Measurements from ENCODE around the gene GRIN3A. TPM values are rescaled to one million over a fixed set of nuclear protein-coding genes. Genes with fewer than 3 reads are reported as not detected.
A peak's percentile ranks its signal among the peaks of the same experiment; 100 is the strongest.

The GRIN3A gene
- total RNA-seq, 5 donors from 2014 or later (not counting 1 experiment from before 2014, with no cell fraction given), result 0.08 TPM; not detected in 4

- peaks cover 10% of the 10 kb centered on the region for H3K36me3 Mint-ChIP-seq
- POLR2A ChIA-PET, result interaction anchor here (0.6 to 1.1 kb wide), 2 partner anchors 171 to 1748 kb away, joined by 3 to 6 read pairs; partner anchors contain the start of genes MRPL50 (in 1 of the 2), NR4A3 (in 1 of the 2) and ZNF189 (in 1 of the 2)
- peak overlapping the region; percentile 93 to 94 for H3K27ac Mint-ChIP-seq
- no peaks in the 10 kb centered on the region for H3K9me3 Mint-ChIP-seq
- CTCF ChIA-PET, result interaction anchor here (0.7 to 1.7 kb wide), 5 partner anchors 8 to 72 kb away, joined by 3 to 6 read pairs (median 3); no protein-coding TSS in a partner anchor
- peaks cover 77 to 88% (median 78%) of the 10 kb centered on the region in 3 donors for H3K4me1 Mint-ChIP-seq
- peaks cover 0 to 11% of the 10 kb centered on the region in 2 donors for H3K36me3 ChIP-seq (ENCODE audit: control insufficient read depth in 2 of 2, extremely low read depth in 1 of 2, insufficient read depth in 1 of 2, low read length in 1 of 2)
- H3K27ac ChIP-seq (ENCODE audit: low read length), result peak overlapping the region; percentile 39
- H3K4me3 Mint-ChIP-seq, result peak overlapping the region; percentile 32 to 73 (median 40)
- 46% methylated on average over 2 of the region's 5 CpGs for WGBS (ENCODE audit: insufficient coverage)
- H3K4me1 ChIP-seq (ENCODE audit: control insufficient read depth in 1 of 2, extremely low read depth in 1 of 2, insufficient read depth in 2 of 2, low read length in 2 of 2), result peaks cover 51 to 57% of the 10 kb centered on the region in 2 experiments
- ATAC-seq (replicated peaks in 1 of 4) (peak; percentile 86 to 94 (median 88)), DNase-seq (peak in 21 of 35 experiments; percentile 4 to 73 (median 28))
- no peaks in the 10 kb centered on the region for H3K27me3 Mint-ChIP-seq
- no peaks in the 10 kb centered on the region for H3K9me3 ChIP-seq
- H3K27me3 ChIP-seq (replicated peaks in 1 of 2; ENCODE audit: control insufficient read depth in 2 of 2, extremely low read depth in 1 of 2, insufficient read depth in 2 of 2, low read length in 1 of 2), result no peaks in the 10 kb centered on the region
- no peak overlapping the region for H3K4me3 ChIP-seq (ENCODE audit: control insufficient read depth in 1 of 2, extremely low read depth in 1 of 2, low read length in 1 of 2)
Measured at GRCh38 chr9:101569741-101570501, 168.5 kb downstream of the GRIN3A start.

GRCh38 chr9:101567725-101568350 is 170.6 kb downstream of the GRIN3A start:
- peaks cover 7 to 24% of the 10 kb centered on the region in 2 donors for H3K36me3 ChIP-seq (ENCODE audit: control insufficient read depth in 2 of 2, extremely low read depth in 1 of 2, insufficient read depth in 1 of 2, low read length in 1 of 2)
- no peak overlapping the region for H3K4me3 ChIP-seq (ENCODE audit: control insufficient read depth in 1 of 2, extremely low read depth in 1 of 2, low read length in 1 of 2)
- peaks cover 56 to 67% (median 57%) of the 10 kb centered on the region in 3 donors for H3K4me1 Mint-ChIP-seq
- DNase-seq (no peak), ATAC-seq (replicated peaks in 1 of 4) (no peak)
- no peaks in the 10 kb centered on the region for H3K27me3 Mint-ChIP-seq
- H3K4me1 ChIP-seq (ENCODE audit: control insufficient read depth in 1 of 2, extremely low read depth in 1 of 2, insufficient read depth in 2 of 2, low read length in 2 of 2), result peaks cover 37 to 43% of the 10 kb centered on the region in 2 experiments
- ChIA-PET POLR2A (interaction anchor here in 1 of 2 donors (0.7 kb wide), 1 partner anchor 14 kb away, joined by 3 read pairs; no protein-coding TSS in a partner anchor), CTCF (interaction anchor here (0.8 to 1.0 kb wide), 6 partner anchors 9 to 35 kb away, joined by 4 to 5 read pairs (median 4); no protein-coding TSS in a partner anchor)
- H3K27me3 ChIP-seq (replicated peaks in 1 of 2; ENCODE audit: control insufficient read depth in 2 of 2, extremely low read depth in 1 of 2, insufficient read depth in 2 of 2, low read length in 1 of 2), result no peaks in the 10 kb centered on the region
- peak overlapping the region; percentile 68 to 71 for H3K27ac Mint-ChIP-seq
- no peak overlapping the region for H3K27ac ChIP-seq (ENCODE audit: low read length)
- WGBS (ENCODE audit: insufficient coverage), result 93% methylated on average over 3 of the region's 3 CpGs
- H3K36me3 Mint-ChIP-seq, result peaks cover 24% of the 10 kb centered on the region
- H3K4me3 Mint-ChIP-seq, result peak overlapping the region in 1 of 3 donors; percentile 26
- H3K9me3 Mint-ChIP-seq, result no peaks in the 10 kb centered on the region
- H3K9me3 ChIP-seq, result no peaks in the 10 kb centered on the region

- Histone ChIP-seq H3K27ac (ENCODE audit: low read length) (no peak overlapping the region), H3K9me3 (no peaks in the 10 kb centered on the region), H3K27me3 (replicated peaks in 1 of 2; ENCODE audit: control insufficient read depth in 2 of 2, extremely low read depth in 1 of 2, insufficient read depth in 2 of 2, low read length in 1 of 2) (no peaks in the 10 kb centered on the region), H3K36me3 (ENCODE audit: control insufficient read depth in 2 of 2, extremely low read depth in 1 of 2, insufficient read depth in 1 of 2, low read length in 1 of 2) (peaks cover 7 to 31% of the 10 kb centered on the region in 2 donors), H3K4me1 (ENCODE audit: control insufficient read depth in 1 of 2, extremely low read depth in 1 of 2, insufficient read depth in 2 of 2, low read length in 2 of 2) (peaks cover 30 to 35% of the 10 kb centered on the region in 2 experiments), H3K4me3 (ENCODE audit: control insufficient read depth in 1 of 2, extremely low read depth in 1 of 2, low read length in 1 of 2) (no peak overlapping the region)
- Mint-ChIP-seq H3K27ac (peak overlapping the region; percentile 68 to 71), H3K4me3 (peak overlapping the region in 1 of 3 donors; percentile 26), H3K27me3 (no peaks in the 10 kb centered on the region), H3K9me3 (no peaks in the 10 kb centered on the region), H3K4me1 (peaks cover 50 to 62% (median 55%) of the 10 kb centered on the region in 3 donors), H3K36me3 (peaks cover 31% of the 10 kb centered on the region)
- ChIA-PET POLR2A (no interaction called here), CTCF (interaction anchor here (0.8 to 1.1 kb wide), 6 partner anchors 10 to 35 kb away, joined by 4 to 5 read pairs (median 4); no protein-coding TSS in a partner anchor)
- whole genome bisulfite sequencing (ENCODE audit: insufficient coverage), result 75% methylated on average over 2 of the region's 5 CpGs
- no peak for ATAC-seq (replicated peaks in 1 of 4)
- DNase-seq, result peak in 24 of 35 experiments; percentile 8 to 61 (median 28)
Measured at GRCh38 chr9:101566904-101567724, 171.3 kb downstream of the GRIN3A start.

GRCh38 chr9:101564252-101564651 is 174.2 kb downstream of the GRIN3A start:
- ATAC-seq (replicated peaks in 1 of 4) (no peak), DNase-seq (no peak)
- Mint-ChIP-seq H3K27me3 (no peaks in the 10 kb centered on the region), H3K4me3 (no peak overlapping the region), H3K4me1 (peaks cover 42 to 51% (median 46%) of the 10 kb centered on the region in 3 donors), H3K9me3 (peaks cover 0 to under 1% (median 0%) of the 10 kb centered on the region in 3 donors), H3K27ac (no peak overlapping the region), H3K36me3 (peaks cover 56% of the 10 kb centered on the region)
- Histone ChIP-seq H3K4me3 (ENCODE audit: control insufficient read depth in 1 of 2, extremely low read depth in 1 of 2, low read length in 1 of 2) (no peak overlapping the region), H3K4me1 (ENCODE audit: control insufficient read depth in 1 of 2, extremely low read depth in 1 of 2, insufficient read depth in 2 of 2, low read length in 2 of 2) (peaks cover 6 to 7% of the 10 kb centered on the region in 2 experiments), H3K27me3 (replicated peaks in 1 of 2; ENCODE audit: control insufficient read depth in 2 of 2, extremely low read depth in 1 of 2, insufficient read depth in 2 of 2, low read length in 1 of 2) (no peaks in the 10 kb centered on the region), H3K36me3 (ENCODE audit: control insufficient read depth in 2 of 2, extremely low read depth in 1 of 2, insufficient read depth in 1 of 2, low read length in 1 of 2) (peaks cover 7 to 56% of the 10 kb centered on the region in 2 donors), H3K27ac (ENCODE audit: low read length) (no peak overlapping the region), H3K9me3 (no peaks in the 10 kb centered on the region)
- POLR2A ChIA-PET, result interaction anchor here in 1 of 2 donors (0.6 kb wide), 2 partner anchors 21 to 29 kb away, joined by 8 to 9 read pairs; no protein-coding TSS in a partner anchor
- CTCF ChIA-PET, result interaction anchor here in 1 of 2 donors (1.1 kb wide), 1 partner anchor 9 kb away, joined by 5 read pairs; no protein-coding TSS in a partner anchor

GRCh38 chr9:101562966-101563365 is 175.5 kb downstream of the GRIN3A start:
- H3K36me3 Mint-ChIP-seq, result peaks cover 69% of the 10 kb centered on the region
- ChIA-PET POLR2A (no interaction called here), CTCF (interaction anchor here (0.8 to 1.2 kb wide), 2 partner anchors 18 to 40 kb away, joined by 3 to 4 read pairs; no protein-coding TSS in a partner anchor)
- Histone ChIP-seq H3K4me3 (ENCODE audit: control insufficient read depth in 1 of 2, extremely low read depth in 1 of 2, low read length in 1 of 2) (no peak overlapping the region), H3K27me3 (replicated peaks in 1 of 2; ENCODE audit: control insufficient read depth in 2 of 2, extremely low read depth in 1 of 2, insufficient read depth in 2 of 2, low read length in 1 of 2) (no peaks in the 10 kb centered on the region), H3K27ac (ENCODE audit: low read length) (no peak overlapping the region), H3K4me1 (ENCODE audit: control insufficient read depth in 1 of 2, extremely low read depth in 1 of 2, insufficient read depth in 2 of 2, low read length in 2 of 2) (peaks cover 0 to 2% of the 10 kb centered on the region in 2 experiments), H3K36me3 (ENCODE audit: control insufficient read depth in 2 of 2, extremely low read depth in 1 of 2, insufficient read depth in 1 of 2, low read length in 1 of 2) (peaks cover 9 to 63% of the 10 kb centered on the region in 2 donors), H3K9me3 (no peaks in the 10 kb centered on the region)
- no CpG with 5 or more reads among the region's 1 CpG for WGBS (ENCODE audit: insufficient coverage)
- H3K27me3 Mint-ChIP-seq, result no peaks in the 10 kb centered on the region
- no peak overlapping the region for H3K27ac Mint-ChIP-seq
- DNase-seq, result no peak
- H3K4me1 Mint-ChIP-seq, result peaks cover 38 to 50% (median 42%) of the 10 kb centered on the region in 3 donors
- H3K9me3 Mint-ChIP-seq, result peaks cover 0 to 14% (median 0%) of the 10 kb centered on the region in 3 donors
- no peak for ATAC-seq (replicated peaks in 1 of 4)
- no peak overlapping the region for H3K4me3 Mint-ChIP-seq
